NCI-H526 treated with DMSO at 0.1 percent for 48 hours (cell line): ENCODE measurements around the gene PTPRJ.

Experiments
- DNase-seq: peaks from one replicate; lab custom pipeline; 2025; lab: John Stamatoyannopoulos, UW

PTPRJ gene

DNA sequence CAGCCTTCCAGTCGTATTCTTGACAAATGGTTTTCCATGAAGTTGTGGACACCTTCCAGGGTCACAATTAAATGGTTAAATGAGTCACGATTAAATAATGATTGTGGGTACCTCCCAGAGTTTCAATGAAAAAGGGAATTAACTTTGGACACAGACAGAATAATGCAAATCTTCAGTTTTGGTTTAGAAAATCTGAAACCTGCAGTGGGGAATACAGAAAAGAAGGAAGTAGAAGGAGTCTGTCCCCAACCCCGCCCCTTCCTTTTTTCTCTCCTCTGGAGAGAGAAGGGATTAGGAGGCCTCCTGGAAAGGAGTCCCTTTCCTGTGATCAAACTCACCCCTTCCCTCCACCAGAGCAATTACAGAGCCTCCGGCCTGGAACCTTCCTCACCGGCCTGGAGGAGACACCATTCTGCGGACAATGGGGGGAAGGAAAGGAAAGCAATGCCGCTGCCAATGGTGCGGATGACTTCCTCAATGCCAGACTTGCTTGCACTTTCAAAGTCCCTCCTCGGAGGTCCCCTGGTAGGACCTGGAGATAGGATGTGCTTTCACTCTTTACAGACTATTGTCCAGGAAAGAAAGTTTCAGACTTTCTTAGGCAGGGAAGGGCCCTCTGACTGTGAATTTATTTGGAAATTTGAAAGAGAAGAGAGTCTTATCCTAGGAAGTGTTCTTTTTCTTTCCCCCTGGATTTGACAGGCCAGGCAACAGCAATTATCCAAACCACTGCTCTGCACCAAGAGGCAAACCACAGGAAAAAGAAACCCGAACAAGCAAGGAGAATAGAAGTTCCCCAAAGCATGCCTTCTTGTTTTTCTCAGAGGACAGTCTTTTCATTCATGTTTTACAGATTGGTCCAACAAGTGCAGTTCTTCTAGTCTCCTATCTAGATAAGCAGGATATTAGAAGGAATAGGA lies 86.8 kb downstream of the PTPRJ start:
- DNase-seq, result no peak

DNA sequence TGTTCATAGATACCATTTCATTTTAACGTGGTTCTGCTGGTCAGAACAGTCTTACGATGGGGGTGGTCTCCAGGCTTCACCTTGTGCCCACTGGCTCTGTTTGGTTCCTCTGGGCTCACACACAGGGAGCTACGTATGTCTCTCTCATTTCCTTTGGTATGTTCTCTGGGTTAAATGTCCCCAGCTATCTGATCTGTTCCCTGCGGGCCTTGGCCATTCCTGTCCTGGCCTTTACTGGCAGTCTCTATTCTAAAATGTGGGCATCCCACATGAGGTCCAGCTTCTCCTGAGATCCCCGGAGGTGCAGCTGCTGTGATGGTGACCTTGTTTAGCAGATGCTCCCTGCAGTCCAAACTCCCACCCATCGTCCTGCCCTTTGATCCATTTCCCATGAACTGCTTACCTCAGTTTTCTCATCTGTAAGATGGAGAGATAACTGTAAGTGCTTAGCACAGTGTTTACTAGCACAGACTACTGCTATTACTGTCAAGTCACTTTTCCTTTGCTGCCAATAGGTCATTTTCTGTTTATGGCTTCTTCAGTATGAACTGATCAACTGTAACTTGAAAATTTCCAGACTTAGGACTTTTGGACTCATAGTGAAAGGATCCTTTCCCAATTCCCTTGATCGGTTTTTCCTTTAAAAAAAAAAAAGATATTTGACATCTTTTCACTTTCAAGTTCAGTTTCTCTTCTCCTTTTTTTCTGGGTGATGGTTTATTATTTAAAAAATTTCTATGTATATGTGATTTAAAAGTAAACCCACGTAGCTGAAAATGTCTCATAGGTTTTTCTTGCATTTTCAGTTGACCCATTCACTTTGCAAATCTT lies 92.9 kb downstream of the PTPRJ start:
- DNase-seq, result no peak

- DNase-seq, result no peak
Observed at GRCh38 chr11:48074425-48075181, 94.2 kb downstream of the PTPRJ start.

- no peak for DNase-seq
Observed at GRCh38 chr11:48075637-48076036, 95.3 kb downstream of the PTPRJ start.

DNA sequence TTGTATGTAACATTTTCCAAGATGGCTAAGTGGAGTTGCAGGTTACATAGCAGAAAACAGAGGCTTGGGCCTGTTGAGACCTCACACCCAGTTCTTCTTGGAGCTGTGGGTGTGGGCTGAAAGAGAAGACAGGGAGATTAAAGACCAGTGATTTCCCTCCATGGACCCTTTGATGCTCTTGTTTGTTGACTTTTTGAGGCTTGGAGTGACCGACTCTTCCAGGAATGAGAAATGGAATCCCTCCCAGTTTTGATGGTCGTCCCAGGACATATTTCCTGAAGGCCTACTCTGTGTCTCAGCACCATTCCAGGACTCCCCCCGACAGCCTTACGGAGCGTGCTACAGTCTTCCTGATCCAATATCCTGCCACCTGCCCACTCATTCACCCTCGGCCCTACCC lies 96.9 kb downstream of the PTPRJ start:
- no peak for DNase-seq

GRCh38 chr11:48078689-48079088 lies 98.3 kb downstream of the PTPRJ start:
- no peak for DNase-seq

DNA sequence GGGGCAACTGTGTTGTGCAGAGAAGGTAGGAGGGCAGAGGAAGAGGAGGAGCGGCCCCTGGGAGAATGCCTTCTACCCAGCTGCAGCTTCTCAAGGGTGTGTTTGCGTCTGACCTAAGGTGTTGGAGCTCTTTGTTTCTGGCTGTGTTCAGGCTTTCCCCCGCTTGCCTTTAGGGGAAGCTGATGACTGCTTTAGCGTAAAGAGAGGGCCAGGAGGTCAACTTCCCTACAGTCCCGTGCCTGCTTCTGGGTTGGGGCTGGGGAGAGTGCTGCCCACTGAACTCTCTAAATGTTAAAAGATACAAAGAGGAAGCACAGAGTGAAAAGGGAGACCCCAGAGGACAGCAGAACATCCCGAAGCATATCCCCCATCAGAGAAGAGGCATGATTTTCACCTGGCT lies 99.2 kb downstream of the PTPRJ start:
- DNase-seq, result no peak

DNA sequence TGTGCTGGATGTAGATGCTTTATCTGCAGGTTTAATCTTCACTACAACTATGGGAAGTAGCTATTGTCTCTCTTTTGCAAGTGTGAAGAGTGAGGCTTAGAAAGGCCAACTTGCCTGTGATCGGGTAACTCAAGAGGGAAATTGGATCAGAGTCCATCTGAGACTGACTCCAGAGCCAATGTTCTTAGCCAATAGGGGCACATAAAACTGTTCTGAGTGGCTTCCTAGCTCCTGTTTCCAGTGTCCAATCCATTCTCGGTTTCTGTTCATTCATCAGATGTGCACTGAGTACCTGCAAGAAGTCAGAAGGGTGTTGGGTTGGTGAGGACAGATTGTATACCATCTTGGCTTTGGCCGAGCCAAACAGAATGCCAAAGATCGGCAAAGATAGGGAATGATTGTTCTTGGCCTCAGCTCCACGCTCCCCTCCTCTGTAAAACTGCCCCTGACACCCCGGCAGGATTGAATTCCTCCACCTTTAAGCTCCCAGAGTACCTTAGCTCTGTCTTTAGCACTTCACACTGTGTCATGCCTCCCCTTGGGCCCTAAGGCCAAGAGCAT lies 100.0 kb downstream of the PTPRJ start:
- no peak for DNase-seq

DNA sequence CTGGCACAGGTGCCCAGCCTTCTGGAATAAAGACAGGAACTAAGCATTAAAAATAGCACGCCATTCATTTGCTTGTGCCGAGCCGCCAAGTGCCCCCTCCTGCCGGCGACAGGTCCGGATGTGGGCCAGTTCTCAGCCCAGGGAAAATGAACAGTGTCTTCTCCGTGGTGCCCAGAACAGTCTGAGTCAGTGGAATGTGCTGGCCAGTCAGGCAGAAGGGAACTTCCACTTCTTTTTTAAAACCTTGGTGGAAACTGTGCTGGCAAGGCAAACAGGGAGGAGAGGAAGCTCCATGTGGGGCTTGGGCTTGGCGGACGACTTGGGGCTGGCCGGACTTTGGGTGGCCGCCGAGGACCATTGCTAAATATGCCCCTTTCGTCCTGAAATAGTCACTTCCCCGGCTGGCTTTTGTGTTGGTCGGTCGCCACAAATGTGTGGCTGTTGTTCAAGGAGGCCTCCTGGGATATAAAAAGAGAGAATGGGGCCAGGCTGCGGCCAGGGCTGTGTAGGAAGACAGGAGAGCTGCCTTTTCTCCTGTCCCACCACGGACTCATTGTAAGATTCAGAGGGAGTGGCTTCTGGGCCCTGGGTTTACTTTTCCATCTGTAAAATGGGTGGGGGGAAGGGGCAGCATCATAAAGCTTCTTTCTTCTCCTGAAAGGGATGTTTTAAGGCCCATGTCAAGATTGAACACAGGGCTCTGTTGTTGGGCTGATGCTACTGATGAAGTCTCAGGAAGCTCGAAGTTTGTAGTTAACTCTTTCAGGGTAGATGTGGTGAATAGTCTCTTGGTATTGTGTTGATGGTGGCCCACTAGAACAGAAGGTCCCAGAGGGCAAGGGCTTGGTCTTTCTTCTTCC lies 101.0 kb downstream of the PTPRJ start:
- DNase-seq, result no peak

DNA sequence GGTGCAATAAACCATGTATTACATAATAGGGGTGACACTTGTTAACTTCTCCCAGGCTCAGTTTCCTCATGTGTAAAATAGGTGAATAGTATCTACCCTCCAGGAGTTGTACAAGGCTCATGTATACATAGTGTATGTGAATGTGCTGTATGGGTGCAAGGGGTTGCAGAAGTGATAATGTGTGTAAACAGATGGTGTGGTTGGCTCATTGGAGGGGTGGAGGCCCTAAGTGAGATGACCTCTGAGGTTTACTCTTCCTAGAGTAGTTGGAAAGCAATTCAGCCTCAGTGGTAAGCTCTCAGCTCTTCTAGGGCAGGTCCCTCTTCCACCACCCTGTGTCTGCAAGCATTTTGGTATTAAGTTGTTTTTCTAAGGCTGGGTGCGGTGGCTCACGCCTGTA lies 102.4 kb downstream of the PTPRJ start:
- no peak for DNase-seq

DNA sequence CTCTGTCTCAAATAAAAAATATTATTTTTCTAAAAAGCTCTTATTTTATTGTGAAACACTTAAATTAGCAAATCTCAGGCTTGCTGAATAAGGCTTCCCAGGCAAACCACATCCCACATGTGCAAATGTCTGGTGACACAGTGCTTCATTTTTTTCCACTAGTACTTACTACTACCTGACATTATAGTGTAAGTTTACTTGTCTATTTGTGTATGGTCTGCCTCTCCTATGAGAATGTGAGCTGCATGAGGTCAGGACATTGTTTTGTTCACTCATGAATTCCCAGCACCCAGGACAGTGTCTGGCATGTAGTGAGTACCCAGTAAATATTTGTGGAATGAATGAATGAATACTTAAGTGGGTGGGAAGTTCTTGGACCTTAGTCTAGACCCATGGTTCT lies 103.1 kb downstream of the PTPRJ start:
- DNase-seq, result no peak

DNA sequence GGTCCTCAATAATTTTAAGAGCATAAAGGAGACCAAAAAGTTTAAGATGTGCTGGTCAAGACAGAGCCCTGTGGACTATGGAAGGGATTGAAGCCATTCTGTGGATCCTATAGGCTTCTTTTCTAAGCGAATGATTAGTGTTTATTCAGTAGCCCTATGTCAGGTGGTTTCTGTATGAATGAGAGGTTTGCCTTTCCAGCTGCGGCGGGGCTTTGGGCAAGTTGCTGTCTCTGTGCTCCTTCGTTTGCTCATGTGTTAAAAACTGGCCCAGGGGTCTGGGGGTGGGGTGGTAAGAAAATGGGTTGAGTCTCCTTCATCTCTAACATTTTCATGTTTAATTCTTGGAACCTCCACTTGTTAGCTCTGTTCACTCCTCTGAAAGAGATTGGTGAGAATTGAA lies 105.3 kb downstream of the PTPRJ start:
- no peak for DNase-seq

DNA sequence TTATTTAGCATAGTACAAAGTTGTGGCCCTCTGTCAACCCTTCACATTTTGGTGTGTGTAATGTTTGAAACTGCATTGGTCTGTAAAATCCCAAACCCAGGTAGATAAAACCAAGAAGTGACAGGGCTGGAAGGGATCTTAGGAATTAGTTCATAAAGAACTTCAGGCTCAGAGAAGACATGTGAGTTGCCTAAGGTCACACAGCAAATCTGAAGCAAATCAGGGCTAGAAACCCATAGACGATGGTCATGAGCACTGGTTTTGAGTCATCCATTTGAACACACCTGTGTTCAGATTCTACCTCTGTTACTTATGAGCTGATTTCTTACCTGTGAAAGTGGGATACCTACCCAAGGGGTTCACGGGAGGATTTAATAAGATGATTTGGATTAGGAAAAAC lies 107.1 kb downstream of the PTPRJ start:
- no peak for DNase-seq

- no peak for DNase-seq
Observed at GRCh38 chr11:48087974-48088681, 107.8 kb downstream of the PTPRJ start.

DNA sequence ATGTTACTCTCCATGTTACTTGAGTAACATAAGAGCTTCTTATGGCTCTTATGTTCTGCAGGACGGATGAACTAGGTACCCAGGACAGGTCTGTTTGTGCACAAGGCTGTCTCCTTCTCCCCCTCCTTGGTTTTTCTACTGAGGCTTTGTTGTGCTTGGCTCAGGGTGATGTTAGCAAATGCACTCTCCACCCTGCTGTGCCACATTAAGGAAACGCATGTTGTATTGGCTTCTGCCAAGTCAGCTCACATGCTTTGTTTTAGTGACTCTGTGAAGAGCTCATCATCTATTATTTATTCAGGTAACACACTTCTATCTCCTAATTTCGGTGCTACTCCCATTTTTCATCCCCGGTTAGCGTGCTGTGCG lies 108.3 kb downstream of the PTPRJ start:
- no peak for DNase-seq

DNA sequence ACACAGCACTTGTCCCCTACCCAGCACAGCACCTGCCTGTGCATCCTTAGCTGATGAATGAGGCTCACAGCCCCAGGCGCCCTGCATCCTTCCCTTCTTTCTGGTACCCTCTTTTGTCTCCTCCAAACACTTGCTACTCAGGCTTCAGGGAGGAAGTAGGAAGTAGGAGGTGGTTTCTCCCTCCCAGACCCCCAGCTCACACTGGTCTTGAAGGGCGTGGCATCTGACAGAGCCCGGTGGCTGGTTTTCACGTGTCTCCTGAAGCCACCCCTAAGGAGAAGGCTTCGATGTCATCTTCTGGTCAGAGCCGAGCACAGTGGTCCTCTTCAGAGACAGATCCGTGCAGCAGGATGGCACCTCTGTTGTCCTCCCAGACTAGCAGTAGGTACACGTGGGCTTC lies 109.8 kb downstream of the PTPRJ start:
- DNase-seq, result no peak

GRCh38 chr11:48091426-48092102 lies 111.2 kb downstream of the PTPRJ start:
- no peak for DNase-seq

- DNase-seq, result no peak
Observed at GRCh38 chr11:48093323-48093722, 113.0 kb downstream of the PTPRJ start.

DNA sequence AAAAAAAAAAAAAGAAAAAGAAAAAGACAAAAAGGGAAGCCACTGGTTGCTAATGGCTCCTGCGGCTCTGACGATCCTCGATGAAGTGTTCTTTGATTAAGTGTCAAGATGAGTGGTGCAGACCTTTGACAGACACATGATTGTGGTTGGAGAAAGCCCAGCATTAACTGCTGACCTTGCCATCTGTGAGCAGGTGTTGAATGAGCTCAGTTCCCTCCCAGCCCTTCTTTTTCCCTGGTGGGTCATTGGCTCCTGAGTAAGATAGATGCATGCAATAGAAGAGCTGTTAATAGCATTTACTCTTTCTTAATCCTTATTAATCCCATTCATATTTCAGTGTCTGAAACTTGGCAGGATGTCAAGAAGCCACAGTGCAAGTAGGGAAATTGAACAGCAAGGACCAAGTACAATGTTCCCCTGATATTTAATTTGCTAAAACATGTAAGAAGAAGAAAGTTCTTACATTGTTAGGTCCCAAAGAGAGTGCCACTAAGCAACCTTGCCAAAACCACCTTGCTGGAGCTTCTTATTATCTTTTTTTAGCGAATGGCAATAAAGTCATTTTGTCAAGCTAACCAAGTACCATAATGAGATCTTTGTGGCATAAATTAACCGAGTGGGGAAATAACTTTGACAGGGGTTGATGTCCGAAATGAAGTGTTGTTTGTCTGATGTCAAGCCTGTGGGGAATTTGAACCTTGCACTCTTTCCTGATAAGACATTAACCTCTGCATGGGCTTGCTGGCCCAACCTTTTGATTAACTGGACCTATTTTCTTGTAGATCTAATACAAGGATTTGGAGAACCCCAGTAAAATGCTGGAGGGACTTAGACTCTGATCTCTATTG lies 113.7 kb downstream of the PTPRJ start:
- DNase-seq, result no peak
